Neural cell (in vitro differentiated cells): ENCODE measurements around the gene LCNL1.

Experiments used
- EP300 ChIP-seq: fragments of 450-650 bp; conservative IDR thresholded peaks from 2 replicates; pipeline ENCODE4 v1.6.1; 2014; ENCODE audit warnings: antibody characterized with exemption, mild to moderate bottlenecking, moderate library complexity; ENCODE audit not compliant: poor library complexity, severe bottlenecking
- EZH2 ChIP-seq: fragments of 200-600, 300-800 bp; shearing (Covaris generic), sonication (generic); IDR thresholded peaks from 2 replicates; pipeline ENCODE4 v1.6.1; 2014; ENCODE audit warnings: antibody characterized with exemption, low read length, borderline replicate concordance, mild to moderate bottlenecking; ENCODE audit not compliant: insufficient read depth, poor library complexity, severe bottlenecking
- POLR2AphosphoS5 ChIP-seq: IDR thresholded peaks from 2 replicates; pipeline ENCODE4 v1.6.1; 2012
- TF ChIP-seq, protein P1 (sequence below): IDR thresholded peaks from 2 replicates; pipeline ENCODE4 v1.6.1; 2012; ENCODE audit warnings: borderline replicate concordance
- TF ChIP-seq, protein P2 (sequence below): fragments of 450-650 bp; IDR thresholded peaks from 2 replicates; pipeline ENCODE4 v1.5.1; 2014; ENCODE audit warnings: antibody characterized with exemption, mild to moderate bottlenecking, moderate library complexity; ENCODE audit not compliant: poor library complexity, severe bottlenecking

DNA sequence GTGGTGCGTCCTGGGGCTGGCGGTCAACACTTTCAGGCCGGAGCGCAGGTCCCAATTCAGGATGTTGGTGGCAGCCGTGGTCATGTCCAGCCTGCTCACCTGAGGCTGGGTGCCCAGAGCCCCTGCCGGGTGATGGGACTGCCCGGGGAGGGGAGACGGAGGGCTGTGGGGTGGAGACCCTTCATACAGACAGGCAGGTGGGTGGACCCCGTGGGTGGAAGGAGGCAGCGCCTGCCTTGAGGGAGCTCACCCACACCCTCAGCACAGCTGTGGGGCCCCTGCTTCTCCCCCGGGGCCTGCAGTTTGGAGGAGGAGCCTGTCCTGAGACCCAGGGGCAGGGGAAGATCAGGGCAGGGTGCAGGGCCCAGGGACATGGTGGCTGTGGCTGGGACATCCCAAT is 12.4 kb upstream of the LCNL1 start:
- TF ChIP-seq, protein P1, sequence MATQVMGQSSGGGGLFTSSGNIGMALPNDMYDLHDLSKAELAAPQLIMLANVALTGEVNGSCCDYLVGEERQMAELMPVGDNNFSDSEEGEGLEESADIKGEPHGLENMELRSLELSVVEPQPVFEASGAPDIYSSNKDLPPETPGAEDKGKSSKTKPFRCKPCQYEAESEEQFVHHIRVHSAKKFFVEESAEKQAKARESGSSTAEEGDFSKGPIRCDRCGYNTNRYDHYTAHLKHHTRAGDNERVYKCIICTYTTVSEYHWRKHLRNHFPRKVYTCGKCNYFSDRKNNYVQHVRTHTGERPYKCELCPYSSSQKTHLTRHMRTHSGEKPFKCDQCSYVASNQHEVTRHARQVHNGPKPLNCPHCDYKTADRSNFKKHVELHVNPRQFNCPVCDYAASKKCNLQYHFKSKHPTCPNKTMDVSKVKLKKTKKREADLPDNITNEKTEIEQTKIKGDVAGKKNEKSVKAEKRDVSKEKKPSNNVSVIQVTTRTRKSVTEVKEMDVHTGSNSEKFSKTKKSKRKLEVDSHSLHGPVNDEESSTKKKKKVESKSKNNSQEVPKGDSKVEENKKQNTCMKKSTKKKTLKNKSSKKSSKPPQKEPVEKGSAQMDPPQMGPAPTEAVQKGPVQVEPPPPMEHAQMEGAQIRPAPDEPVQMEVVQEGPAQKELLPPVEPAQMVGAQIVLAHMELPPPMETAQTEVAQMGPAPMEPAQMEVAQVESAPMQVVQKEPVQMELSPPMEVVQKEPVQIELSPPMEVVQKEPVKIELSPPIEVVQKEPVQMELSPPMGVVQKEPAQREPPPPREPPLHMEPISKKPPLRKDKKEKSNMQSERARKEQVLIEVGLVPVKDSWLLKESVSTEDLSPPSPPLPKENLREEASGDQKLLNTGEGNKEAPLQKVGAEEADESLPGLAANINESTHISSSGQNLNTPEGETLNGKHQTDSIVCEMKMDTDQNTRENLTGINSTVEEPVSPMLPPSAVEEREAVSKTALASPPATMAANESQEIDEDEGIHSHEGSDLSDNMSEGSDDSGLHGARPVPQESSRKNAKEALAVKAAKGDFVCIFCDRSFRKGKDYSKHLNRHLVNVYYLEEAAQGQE, result no peak
- no peak for TF ChIP-seq POLR2AphosphoS5
- TF ChIP-seq, protein P2, sequence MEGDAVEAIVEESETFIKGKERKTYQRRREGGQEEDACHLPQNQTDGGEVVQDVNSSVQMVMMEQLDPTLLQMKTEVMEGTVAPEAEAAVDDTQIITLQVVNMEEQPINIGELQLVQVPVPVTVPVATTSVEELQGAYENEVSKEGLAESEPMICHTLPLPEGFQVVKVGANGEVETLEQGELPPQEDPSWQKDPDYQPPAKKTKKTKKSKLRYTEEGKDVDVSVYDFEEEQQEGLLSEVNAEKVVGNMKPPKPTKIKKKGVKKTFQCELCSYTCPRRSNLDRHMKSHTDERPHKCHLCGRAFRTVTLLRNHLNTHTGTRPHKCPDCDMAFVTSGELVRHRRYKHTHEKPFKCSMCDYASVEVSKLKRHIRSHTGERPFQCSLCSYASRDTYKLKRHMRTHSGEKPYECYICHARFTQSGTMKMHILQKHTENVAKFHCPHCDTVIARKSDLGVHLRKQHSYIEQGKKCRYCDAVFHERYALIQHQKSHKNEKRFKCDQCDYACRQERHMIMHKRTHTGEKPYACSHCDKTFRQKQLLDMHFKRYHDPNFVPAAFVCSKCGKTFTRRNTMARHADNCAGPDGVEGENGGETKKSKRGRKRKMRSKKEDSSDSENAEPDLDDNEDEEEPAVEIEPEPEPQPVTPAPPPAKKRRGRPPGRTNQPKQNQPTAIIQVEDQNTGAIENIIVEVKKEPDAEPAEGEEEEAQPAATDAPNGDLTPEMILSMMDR, result no peak
- no peak for TF ChIP-seq EP300
- TF ChIP-seq EZH2, result no peak
